HepG2 (cell line): ENCODE results near the gene DHX29. TPM values are rescaled to one million over a fixed set of nuclear protein-coding genes. Genes with fewer than 3 reads are reported as not detected.

Source experiments
- ARID2 ChIP-seq: sonication (generic); formaldehyde crosslinking; IDR thresholded peaks from 2 replicates; pipeline ENCODE4 v1.8.1; 2022; ENCODE audit warnings: mild to moderate bottlenecking, missing genetic modification reagents, borderline replicate concordance
- ARNT ChIP-seq: fragments of 450-650 bp; IDR thresholded peaks from 2 replicates; pipeline ENCODE4 v1.6.1; 2017
- DNMT3B ChIP-seq: conservative IDR thresholded peaks from 2 replicates; pipeline ENCODE4 v1.6.1; 2016; ENCODE audit warnings: missing biosample characterization, control low read depth
- HNRNPLL ChIP-seq: fragments of 200-400 bp; formaldehyde crosslinking; IDR thresholded peaks from 2 replicates; pipeline ENCODE4 v1.6.1; 2017; ENCODE audit warnings: mild to moderate bottlenecking, low read depth, low read length; ENCODE audit not compliant: poor library complexity, severe bottlenecking
- LRRFIP1 ChIP-seq: sonication (generic); formaldehyde crosslinking; conservative IDR thresholded peaks from 2 replicates; pipeline ENCODE4 v1.4.0; 2020; ENCODE audit warnings: missing genetic modification reagents
- MEF2D ChIP-seq: sonication (generic); formaldehyde crosslinking; IDR thresholded peaks from 2 replicates; pipeline ENCODE4 v1.5.1; 2020; ENCODE audit warnings: mild to moderate bottlenecking, missing genetic modification reagents
- PBX2 ChIP-seq: IDR thresholded peaks from 2 replicates; pipeline ENCODE4 v1.6.1; 2016; ENCODE audit warnings: control low read depth
- PBX3 ChIP-seq: sonication (generic); formaldehyde crosslinking; IDR thresholded peaks from 2 replicates; pipeline ENCODE4 v1.8.1; 2023; ENCODE audit warnings: missing genetic modification reagents, inconsistent platforms, borderline replicate concordance
- PRMT3 ChIP-seq: sonication (generic); formaldehyde crosslinking; IDR thresholded peaks from 2 replicates; pipeline ENCODE4 v1.8.1; 2022; ENCODE audit warnings: low read depth, mild to moderate bottlenecking, moderate library complexity, missing genetic modification reagents, borderline replicate concordance
- RBM39 ChIP-seq: fragments of 200-400 bp; formaldehyde crosslinking; IDR thresholded peaks from one replicate; pipeline ENCODE4 v1.6.1; 2018; ENCODE audit warnings: antibody characterized with exemption, mild to moderate bottlenecking, low read depth, low read length; ENCODE audit not compliant: poor library complexity, severe bottlenecking
- REPIN1 ChIP-seq: sonication (generic); formaldehyde crosslinking; IDR thresholded peaks from 2 replicates; pipeline ENCODE4 v1.8.0; 2022; ENCODE audit warnings: missing genetic modification reagents, low read depth, mild to moderate bottlenecking, borderline replicate concordance
- RFXAP ChIP-seq: sonication (generic); formaldehyde crosslinking; IDR thresholded peaks from 2 replicates; pipeline ENCODE4 v1.4.0; 2020; ENCODE audit warnings: missing genetic modification reagents, borderline replicate concordance
- SP1 ChIP-seq, 2 experiments: fragments of 450-650 bp in 1 of 2; sonication (generic) in 1 of 2; formaldehyde crosslinking in 1 of 2; IDR thresholded peaks; 2 replicates each; pipeline versions ENCODE4 v1.4.0 to v1.6.1; 2016 to 2020; ENCODE audit warnings: missing genetic modification reagents in 1 of 2
- TRAFD1 ChIP-seq: sonication (generic); formaldehyde crosslinking; IDR thresholded peaks from 2 replicates; pipeline ENCODE4 v1.5.1; 2020; ENCODE audit warnings: missing genetic modification reagents, mild to moderate bottlenecking, borderline replicate concordance
- ZNF329 ChIP-seq: sonication (generic); formaldehyde crosslinking; IDR thresholded peaks from 2 replicates; pipeline ENCODE4 v1.9.0; 2021; ENCODE audit warnings: low read depth, mild to moderate bottlenecking, missing genetic modification reagents
- ZNF580 ChIP-seq: IDR thresholded peaks from 2 replicates; pipeline ENCODE4 v1.6.1; 2016; ENCODE audit warnings: low read depth, borderline replicate concordance
- ZNF639 ChIP-seq: conservative IDR thresholded peaks from 2 replicates; pipeline ENCODE4 v1.6.1; 2018; ENCODE audit warnings: missing genetic modification reagents
- ZSCAN21 ChIP-seq: sonication (generic); formaldehyde crosslinking; IDR thresholded peaks from 2 replicates; pipeline ENCODE4 v1.8.0; 2022; ENCODE audit warnings: mild to moderate bottlenecking, missing genetic modification reagents, moderate library complexity, borderline replicate concordance
- polyA plus RNA-seq, 8 experiments: library from polyadenylated mRNA; depleted of rRNA in 3 of 8; stranded (reverse) in 7 of 8; unstranded in 1 of 8; fragments of >200 nt; fragmentation: Illumina TruSeq in 4 of 8; extraction: Trizol in 4 of 8; gene quantifications; 2 replicates each; pipeline versions ENCODE4 v1.2.1 to v1.2.3, GENCODE V29; 2011 to 2016; ENCODE audit warnings: low read depth in 4 of 8, missing spikeins in 1 of 8, mixed read lengths in 1 of 8; ENCODE audit not compliant: insufficient read depth in 1 of 8
- total RNA-seq, 5 experiments: library from RNA; depleted of rRNA; stranded (reverse); fragments of >200 nt; fragmentation: Illumina TruSeq; extraction: Trizol; gene quantifications; 2 replicates each; pipeline ENCODE4 v1.2.3, GENCODE V29; 2016; ENCODE audit warnings: low read depth in 1 of 5

DHX29 gene
- total and polyA plus RNA-seq, 2 of the 13 experiments (the other 11 are each of a cell fraction or from before 2014, with no cell fraction given) = 1.9 to 22.0 TPM

DNA sequence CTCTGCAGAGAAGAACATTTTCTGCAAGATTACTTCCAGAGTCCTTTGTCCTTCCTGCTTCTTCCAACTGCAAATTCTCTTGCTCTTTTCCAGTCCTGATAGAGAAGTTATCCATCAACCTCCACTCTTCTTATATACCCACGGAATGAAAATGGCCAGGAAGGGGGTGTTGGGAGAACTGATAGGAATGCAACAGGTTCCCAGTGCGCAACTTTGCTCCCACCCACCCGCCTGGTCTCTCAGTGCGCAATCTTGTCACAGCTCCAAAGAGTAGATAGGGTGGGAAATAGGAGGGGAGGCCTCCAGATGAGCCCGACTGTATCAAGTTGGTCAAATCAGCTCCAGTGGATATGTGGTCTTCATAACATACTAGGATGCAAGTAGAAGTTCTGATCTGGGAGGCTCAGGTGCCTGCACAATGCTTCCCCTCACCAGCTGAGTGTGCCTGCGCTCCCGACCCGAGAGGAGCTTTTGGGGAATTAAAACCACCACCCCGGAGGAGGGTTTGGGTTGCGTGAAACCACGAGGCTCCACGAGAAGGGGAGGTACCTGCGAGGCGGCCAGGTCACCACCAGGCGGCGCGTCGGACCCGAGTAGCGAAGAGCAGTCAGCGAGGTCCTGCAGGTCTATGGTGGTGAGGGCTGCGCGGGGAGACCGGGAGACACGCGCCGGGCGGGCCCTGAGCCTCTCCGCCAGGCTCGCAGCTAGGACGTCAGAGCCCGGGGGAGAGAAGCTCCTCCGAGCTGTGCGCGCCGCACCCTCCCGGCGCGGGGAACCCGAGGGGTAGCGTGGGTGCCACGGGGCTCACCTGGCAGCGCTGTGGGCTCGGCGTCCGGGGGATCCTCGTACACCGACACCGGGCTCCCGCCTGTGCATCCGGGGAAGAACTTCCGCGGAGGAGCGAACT lies 81.2 kb downstream of the DHX29 start (continued):
- TF ChIP-seq ARID2 (CRISPR knock-in tag) (0 out of 2 replicates have a peak, but pooled peaks have one; percentile 45), LRRFIP1 (CRISPR knock-in tag) (no peak), PBX3 (no peak), RFXAP (CRISPR knock-in tag) (peak; percentile 39; the same call in 1 of the 2 replicates), REPIN1 (CRISPR knock-in tag) (0 out of 2 replicates have a peak, but pooled peaks have one; percentile 22), SP1 (IDR thresholded peaks at IDR 0.05) (no peak), SP1 (CRISPR knock-in tag; IDR thresholded peaks at IDR 0.05) (no peak), DNMT3B (no peak), PBX2 (no peak), PRMT3 (CRISPR knock-in tag) (no peak), ZSCAN21 (CRISPR knock-in tag) (no peak), HNRNPLL (peak; percentile 33), TRAFD1 (no peak), ZNF580 (CRISPR knock-in tag) (no peak; the same call in 1 of the 2 replicates), MEF2D (CRISPR knock-in tag) (no peak), ARNT (no peak), ZNF329 (CRISPR knock-in tag) (no peak), RBM39 (peak; percentile 8), ZNF639 (no peak)
